Panc1 (cell line): ENCODE results near the gene ACAT2. TPM values are rescaled to one million over a fixed set of nuclear protein-coding genes. Genes with fewer than 3 reads are reported as not detected.
A peak's percentile ranks its signal among the peaks of the same experiment; 100 is the strongest.
"Not testable (repeated sequence)": the region's sequence is repeated elsewhere in the genome, so short reads cannot be mapped to it uniquely, and the experiment has no call there.

Experiments
- ATAC-seq: fragments of 200-7000 bp; cut with Tn5 transposase; 2 replicates; pipeline ENCODE4 v1.9.1; 2020; ENCODE audit warnings: mild to moderate bottlenecking, moderate library complexity
- BruUV-seq: library from RNA; stranded (reverse); fragments of 400-500 nt; replicated peaks from 2 replicates; lab custom pipeline; 2021; lab: Mats Ljungman, UMichigan
- CTCF ChIA-PET: fragments of 300-600 bp; sonication (Branson Sonifier 250); formaldehyde crosslinking; loops from one replicate; lab custom pipeline; 2022; ENCODE audit warnings: antibody characterized with exemption; lab: Charles Lee
- POLR2A ChIA-PET: fragments of 300-600 bp; sonication (Branson Sonifier 250); formaldehyde crosslinking; loops from one replicate; lab custom pipeline; 2022; ENCODE audit warnings: antibody characterized with exemption; lab: Charles Lee
- DNase-seq: peaks from one replicate; pipeline ENCODE4 v3.0.0-alpha.2; 2010; ENCODE audit warnings: low read depth, low spot score
- H3K27ac ChIP-seq: 2 replicates; pipeline ENCODE4 v1.5.1; 2011; ENCODE audit warnings: mild to moderate bottlenecking, low read length, inconsistent platforms
- H3K27me3 ChIP-seq: fragments of 200-500 bp; sonication (Bioruptor generic); 2 replicates; pipeline ENCODE4 v1.6.0; 2014; ENCODE audit warnings: low read length, inconsistent platforms; ENCODE audit not compliant: control insufficient read depth, insufficient read depth
- H3K36me3 ChIP-seq: fragments of 200-500 bp; sonication (Bioruptor generic); 2 replicates; pipeline ENCODE4 v1.5.1; 2014; ENCODE audit warnings: inconsistent platforms, mild to moderate bottlenecking, low read length, moderate library complexity; ENCODE audit not compliant: control insufficient read depth, insufficient read depth
- H3K4me1 ChIP-seq: 2 replicates; pipeline ENCODE4 v1.5.1; 2011; ENCODE audit warnings: inconsistent platforms, mild to moderate bottlenecking, low read length, moderate library complexity; ENCODE audit not compliant: control insufficient read depth, insufficient read depth
- H3K4me3 ChIP-seq, 2 experiments: 2 replicates each; pipeline ENCODE4 v1.5.1; 2011 to 2012; ENCODE audit warnings: low read depth in 2 of 2, low read length in 2 of 2, mild to moderate bottlenecking in 2 of 2, inconsistent platforms in 1 of 2, moderate library complexity in 1 of 2
- H3K9me3 ChIP-seq: fragments of 200-500 bp; sonication (Bioruptor generic); 2 replicates; pipeline ENCODE4 v1.5.1; 2014; ENCODE audit warnings: low read depth, mild to moderate bottlenecking, inconsistent platforms, low read length, moderate library complexity; ENCODE audit not compliant: control insufficient read depth, insufficient read depth
- CTCF ChIP-seq: fragments of 450-650 bp; IDR thresholded peaks from 2 replicates; pipeline ENCODE4 v1.5.1; 2017; ENCODE audit warnings: mild to moderate bottlenecking
- POLR2AphosphoS5 ChIP-seq: IDR thresholded peaks from 2 replicates; pipeline ENCODE4 v1.6.1; 2012; ENCODE audit warnings: mild to moderate bottlenecking, low read depth, low read length, moderate library complexity
- REST ChIP-seq, 2 experiments: IDR thresholded peaks; 2 replicates each; pipeline ENCODE4 v1.6.1; 2011 to 2012; ENCODE audit warnings: low read depth in 2 of 2, control low read depth in 1 of 2, low read length in 1 of 2, mild to moderate bottlenecking in 1 of 2, moderate library complexity in 1 of 2; ENCODE audit not compliant: insufficient read depth in 1 of 2
- SIN3A ChIP-seq: IDR thresholded peaks from 2 replicates; pipeline ENCODE4 v1.6.1; 2012; ENCODE audit warnings: low read depth, mild to moderate bottlenecking, low read length, moderate library complexity, borderline replicate concordance; ENCODE audit not compliant: insufficient read depth
- TCF7L2 ChIP-seq: IDR thresholded peaks from 2 replicates; pipeline ENCODE4 v1.6.1; 2011; ENCODE audit warnings: mild to moderate bottlenecking, low read depth, low read length, inconsistent platforms
- in situ Hi-C: cut with HindIII; loops from 2 replicates; pipeline ENCODE4 v1.10.0; 2016; ENCODE audit warnings: low sequenced_read_pairs, low pct_unique_long_range_greater_than_20kb
- intact Hi-C: fragments of 100-400 bp; cut with micrococcal nuclease; formaldehyde crosslinking; loops from one replicate; pipeline ENCODE4 v1.10.0; 2022; ENCODE audit not compliant: unreplicated experiment
- total RNA-seq: library from RNA; stranded (reverse); gene quantifications from one replicate; pipeline ENCODE4 v1.2.1, GENCODE V29; 2021; ENCODE audit not compliant: unreplicated experiment

The ACAT2 gene
- total RNA-seq, 1 experiment from 2014 or later: 112 TPM

GRCh38 chr6:159729598-159730331 lies 32.1 kb upstream of the ACAT2 start:
- ChIA-PET POLR2A (interaction anchor here (0.6 kb wide), 1 partner anchor 9 kb away, joined by 3 read pairs; no protein-coding TSS in a partner anchor), CTCF (no interaction called here)
- no peak for DNase-seq
- no peak for ATAC-seq
- peaks cover 30% of the 10 kb centered on the region for H3K4me1 ChIP-seq
- no TSS peak for BruUV-seq
- TF ChIP-seq REST (IDR thresholded peaks at IDR 0.05; ENCODE audit: insufficient read depth in 1 of 2, low read depth in 2 of 2, low read length in 1 of 2): no peak
- no peak for TF ChIP-seq TCF7L2
- no peak for TF ChIP-seq SIN3A
- no peak for TF ChIP-seq POLR2AphosphoS5
- TF ChIP-seq CTCF: no peak
- no peaks in the 10 kb centered on the region for H3K9me3 ChIP-seq
- H3K4me3 ChIP-seq: peak overlapping the region; percentile 41 to 85
- in situ Hi-C loops: no loop called here
- H3K27me3 ChIP-seq: no peaks in the 10 kb centered on the region
- intact Hi-C loops: loop anchor here (5.0 kb wide), 1 partner anchor 37 kb away; the partner anchor contains the start of gene SOD2
- peaks cover 23% of the 10 kb centered on the region for H3K36me3 ChIP-seq
- peak overlapping the region; percentile 49 for H3K27ac ChIP-seq

- peaks cover 23% of the 10 kb centered on the region for H3K36me3 ChIP-seq
- ChIA-PET POLR2A (no interaction called here), CTCF (no interaction called here)
- H3K4me3 ChIP-seq: no peak overlapping the region
- H3K4me1 ChIP-seq: peaks cover 28% of the 10 kb centered on the region
- intact Hi-C loops: no loop called here
- no TSS peak for BruUV-seq
- H3K9me3 ChIP-seq: no peaks in the 10 kb centered on the region
- ATAC-seq (no peak), DNase-seq (no peak)
- no peak for TF ChIP-seq CTCF
- TF ChIP-seq TCF7L2: no peak
- TF ChIP-seq SIN3A: no peak
- no peak for TF ChIP-seq REST (IDR thresholded peaks at IDR 0.05; ENCODE audit: insufficient read depth in 1 of 2, low read depth in 2 of 2, low read length in 1 of 2)
- TF ChIP-seq POLR2AphosphoS5: no peak
- H3K27ac ChIP-seq: no peak overlapping the region
- in situ Hi-C loops: no loop called here
- no peaks in the 10 kb centered on the region for H3K27me3 ChIP-seq
Measured at GRCh38 chr6:159730332-159730676, 31.5 kb upstream of the ACAT2 start.

- Histone ChIP-seq H3K36me3 (peaks cover 22% of the 10 kb centered on the region), H3K4me1 (peaks cover 21% of the 10 kb centered on the region)
- BruUV-seq, CTCF ChIA-PET, H3K27ac ChIP-seq, POLR2A ChIA-PET, ATAC-seq, intact Hi-C loops, H3K27me3 ChIP-seq, in situ Hi-C loops, H3K9me3 ChIP-seq, DNase-seq, H3K4me3 ChIP-seq: not testable (repeated sequence)
Measured at GRCh38 chr6:159732550-159732949, 29.3 kb upstream of the ACAT2 start.
